RWPE2 (cell line): Measurements from ENCODE around the gene RAD51C.
"Not testable (repeated sequence)": the region's sequence is repeated elsewhere in the genome, so short reads cannot be mapped to it uniquely, and the experiment has no call there.

Experiments used
- ATAC-seq: fragments of 200-7000 bp; cut with Tn5 transposase; 3 replicates; pipeline ENCODE4 v1.9.1; 2021; ENCODE audit warnings: low read depth
- DNase-seq: peaks from one replicate; pipeline ENCODE4 v3.0.0-alpha.2; 2020; ENCODE audit warnings: low spot score
- H3K27ac ChIP-seq: fragments of 450-650 bp; 2 replicates; pipeline ENCODE4 v1.5.1; 2017; ENCODE audit warnings: mild to moderate bottlenecking; ENCODE audit not compliant: poor library complexity, severe bottlenecking
- H3K27me3 ChIP-seq: fragments of 250-450 bp; sonication (Bioruptor Pico); 2 replicates; pipeline ENCODE4 v1.5.1; 2021; ENCODE audit warnings: mild to moderate bottlenecking, moderate library complexity; ENCODE audit not compliant: insufficient read depth, poor library complexity, severe bottlenecking
- H3K36me3 ChIP-seq: fragments of 250-450 bp; sonication (Bioruptor Pico); 2 replicates; pipeline ENCODE4 v1.5.1; 2020; ENCODE audit warnings: low read depth, mild to moderate bottlenecking, moderate library complexity
- H3K4me1 ChIP-seq: fragments of 250-450 bp; sonication (Bioruptor Pico); 2 replicates; pipeline ENCODE4 v1.5.1; 2021; ENCODE audit warnings: mild to moderate bottlenecking, moderate library complexity; ENCODE audit not compliant: insufficient read depth, poor library complexity, severe bottlenecking
- H3K4me3 ChIP-seq: fragments of 250-450 bp; sonication (Bioruptor Pico); 2 replicates; pipeline ENCODE4 v1.5.1; 2021; ENCODE audit warnings: mild to moderate bottlenecking, moderate library complexity; ENCODE audit not compliant: severe bottlenecking
- H3K9me3 ChIP-seq: fragments of 250-450 bp; sonication (Bioruptor Pico); 2 replicates; pipeline ENCODE4 v1.5.1; 2021; ENCODE audit warnings: mild to moderate bottlenecking, moderate library complexity; ENCODE audit not compliant: severe bottlenecking
- CTCF ChIP-seq: fragments of 450-650 bp; IDR thresholded peaks from one replicate; pipeline ENCODE4 v1.5.1; 2017; ENCODE audit warnings: mild to moderate bottlenecking, moderate library complexity; ENCODE audit not compliant: poor library complexity, severe bottlenecking

RAD51C gene

GRCh38 chr17:58686980-58687379 lies 5.4 kb upstream of the RAD51C start:
- Histone ChIP-seq H3K4me3 (no peak overlapping the region), H3K27ac (no peak overlapping the region), H3K36me3 (no peaks in the 10 kb centered on the region), H3K4me1 (no peaks in the 10 kb centered on the region), H3K27me3 (no peaks in the 10 kb centered on the region), H3K9me3 (no peaks in the 10 kb centered on the region)
- TF ChIP-seq CTCF: no peak
- DNase-seq (no peak), ATAC-seq (no peak)

- Histone ChIP-seq H3K36me3 (no peaks in the 10 kb centered on the region), H3K9me3 (no peaks in the 10 kb centered on the region), H3K27ac (no peak overlapping the region), H3K4me1 (peaks cover 4% of the 10 kb centered on the region), H3K4me3 (no peak overlapping the region), H3K27me3 (no peaks in the 10 kb centered on the region)
- DNase-seq: no peak
- no peak for ATAC-seq
- no peak for TF ChIP-seq CTCF
Observed at GRCh38 chr17:58688521-58688920, 3.9 kb upstream of the RAD51C start.

GRCh38 chr17:58690033-58690432 lies 2.4 kb upstream of the RAD51C start:
- not testable (repeated sequence) for H3K4me3 ChIP-seq, H3K9me3 ChIP-seq, H3K27me3 ChIP-seq, H3K27ac ChIP-seq, ATAC-seq, DNase-seq
- H3K36me3 ChIP-seq: peaks cover 12% of the 10 kb centered on the region
- peaks cover 12% of the 10 kb centered on the region for H3K4me1 ChIP-seq

- H3K4me1 ChIP-seq: peaks cover 12% of the 10 kb centered on the region
Observed at GRCh38 chr17:58691701-58692238, 632 bp upstream of the RAD51C start, which contains the start of gene TEX14. TSS of gene TEX14 (minus strand) at chr17:58692045. CDS start at chr17:58652001, 40,044 bp downstream.

GRCh38 chr17:58693208-58693607 lies 806 bp downstream of the RAD51C start:
- Histone ChIP-seq H3K4me1 (peaks cover 12% of the 10 kb centered on the region), H3K27ac (peak overlapping the region; percentile 69), H3K9me3 (no peaks in the 10 kb centered on the region), H3K27me3 (no peaks in the 10 kb centered on the region), H3K36me3 (peaks cover 20% of the 10 kb centered on the region), H3K4me3 (peak overlapping the region; percentile 57)
- ATAC-seq (peak; percentile 11; the same call in 1 of the 3 replicates), DNase-seq (no peak)
- TF ChIP-seq CTCF: no peak

More at GRCh38 chr17:58691701-58692238, 632 bp upstream of the RAD51C start, which contains the start of gene TEX14:
- peaks cover 20% of the 10 kb centered on the region for H3K36me3 ChIP-seq
- no peak for TF ChIP-seq CTCF
- no peaks in the 10 kb centered on the region for H3K27me3 ChIP-seq
- peak within 1 kb of the TSS; percentile 69 for H3K27ac ChIP-seq
- DNase-seq (no peak), ATAC-seq (no peak)
- peak within 1 kb of the TSS; percentile 57 for H3K4me3 ChIP-seq
- H3K9me3 ChIP-seq: no peaks in the 10 kb centered on the region
